CD14-positive monocyte (primary cell): ENCODE results near the gene AGT. TPM values are rescaled to one million over a fixed set of nuclear protein-coding genes. Genes with fewer than 3 reads are reported as not detected.
A peak's percentile ranks its signal among the peaks of the same experiment; 100 is the strongest.

Experiments
- DNase-seq, 3 donors: peaks; one replicate each; pipeline ENCODE4 v3.0.0-alpha.2; 2011 to 2022
- H2AFZ ChIP-seq: 2 replicates; pipeline ENCODE4 v1.6.0; 2012; ENCODE audit warnings: mild to moderate bottlenecking, low read depth, low read length, inconsistent platforms; ENCODE audit not compliant: insufficient read depth, poor library complexity, severe bottlenecking
- H3K27ac ChIP-seq, 2 donors: 1 replicate in 1 of 2; 2 replicates in 1 of 2; pipeline ENCODE4 v1.5.1; 2012 to 2013; ENCODE audit warnings: low read length in 2 of 2, control low read depth in 1 of 2, inconsistent platforms in 1 of 2, low read depth in 1 of 2, mild to moderate bottlenecking in 1 of 2
- H3K27me3 ChIP-seq, 2 donors: one replicate each; pipeline versions ENCODE4 v1.6.0 to v1.6.1; 2011 to 2013; ENCODE audit warnings: low read length in 2 of 2; ENCODE audit not compliant: control insufficient read depth in 2 of 2, insufficient read depth in 2 of 2
- H3K36me3 ChIP-seq, 2 donors: replicated peaks in 1 of 2; 1 replicate in 1 of 2; 2 replicates in 1 of 2; pipeline versions ENCODE4 v1.5.1 to v1.6.1; 2012 to 2013; ENCODE audit warnings: low read length in 2 of 2, control low read depth in 1 of 2, inconsistent platforms in 1 of 2, mild to moderate bottlenecking in 1 of 2; ENCODE audit not compliant: insufficient read depth in 2 of 2, control insufficient read depth in 1 of 2
- H3K4me1 ChIP-seq, 2 donors: 1 replicate in 1 of 2; 2 replicates in 1 of 2; pipeline versions ENCODE4 v1.5.1 to v1.6.1; 2012 to 2013; ENCODE audit warnings: low read length in 2 of 2, control low read depth in 1 of 2, inconsistent platforms in 1 of 2, mild to moderate bottlenecking in 1 of 2, moderate library complexity in 1 of 2; ENCODE audit not compliant: insufficient read depth in 2 of 2, control insufficient read depth in 1 of 2
- H3K4me2 ChIP-seq: replicated peaks from 2 replicates; pipeline ENCODE3; 2012; ENCODE audit warnings: low read length, moderate library complexity, mild to moderate bottlenecking; ENCODE audit not compliant: poor library complexity, severe bottlenecking; ENCODE audit errors: extremely low read depth
- H3K4me3 ChIP-seq, 3 experiments: fragments of 200-600 bp in 1 of 3; sonication (generic) in 1 of 3; replicated peaks in 1 of 3; 1 replicate in 2 of 3; 2 replicates in 1 of 3; pipeline ENCODE4 v1.5.1; 2011 to 2013; ENCODE audit warnings: low read length in 3 of 3, mild to moderate bottlenecking in 3 of 3, control low read depth in 2 of 3, low read depth in 2 of 3, inconsistent platforms in 1 of 3, moderate library complexity in 1 of 3
- H3K79me2 ChIP-seq: 2 replicates; pipeline ENCODE4 v1.6.0; 2012; ENCODE audit warnings: mild to moderate bottlenecking, control low read depth, inconsistent platforms, low read length, moderate library complexity; ENCODE audit not compliant: insufficient read depth
- H3K9ac ChIP-seq: 2 replicates; pipeline ENCODE4 v1.6.0; 2017; ENCODE audit warnings: low read length, mild to moderate bottlenecking; ENCODE audit not compliant: insufficient read depth, poor library complexity, severe bottlenecking
- H3K9me3 ChIP-seq, 2 donors: replicated peaks in 1 of 2; 1 replicate in 1 of 2; 2 replicates in 1 of 2; pipeline versions ENCODE4 v1.5.1 to v1.6.1; 2012 to 2013; ENCODE audit warnings: low read length in 2 of 2, control low read depth in 1 of 2; ENCODE audit not compliant: control insufficient read depth in 1 of 2, insufficient read depth in 1 of 2
- H4K20me1 ChIP-seq: 2 replicates; pipeline ENCODE4 v1.6.0; 2012; ENCODE audit warnings: mild to moderate bottlenecking, low read length, control low read depth, moderate library complexity; ENCODE audit not compliant: insufficient read depth
- H3K27ac Mint-ChIP-seq, 7 donors: one replicate each; pipeline ENCODE4 v1.8.0; 2020; ENCODE audit warnings: mild to moderate bottlenecking in 7 of 7, mixed read lengths in 7 of 7, moderate library complexity in 6 of 7, inconsistent platforms in 2 of 7
- H3K27me3 Mint-ChIP-seq, 3 donors: one replicate each; pipeline ENCODE4 v1.8.0; 2021 to 2022; ENCODE audit warnings: low read depth in 3 of 3, mild to moderate bottlenecking in 3 of 3, mixed read lengths in 3 of 3, moderate library complexity in 3 of 3, inconsistent platforms in 1 of 3
- H3K36me3 Mint-ChIP-seq, 2 donors: one replicate each; pipeline ENCODE4 v1.8.0; 2020; ENCODE audit warnings: mixed read lengths in 2 of 2, inconsistent platforms in 1 of 2, mild to moderate bottlenecking in 1 of 2
- H3K4me1 Mint-ChIP-seq: one replicate; pipeline ENCODE4 v1.8.0; 2020; ENCODE audit warnings: mild to moderate bottlenecking, mixed read lengths
- H3K4me3 Mint-ChIP-seq, 2 donors: one replicate each; pipeline ENCODE4 v1.8.0; 2020; ENCODE audit warnings: mild to moderate bottlenecking in 2 of 2, mixed read lengths in 2 of 2, moderate library complexity in 1 of 2
- H3K9me3 Mint-ChIP-seq, 7 donors: one replicate each; pipeline ENCODE4 v1.8.0; 2020 to 2022; ENCODE audit warnings: mixed read lengths in 7 of 7, mild to moderate bottlenecking in 6 of 7, moderate library complexity in 6 of 7, inconsistent platforms in 2 of 7
- WGBS: methylation state at CpG from one replicate; pipeline ENCODE4 v1.1.5; 2013; ENCODE audit warnings: missing lambda C conversion rate; ENCODE audit not compliant: insufficient coverage; 5-methylcytosine and 5-hydroxymethylcytosine counted together
- intact Hi-C, 2 donors: fragments of 100-400 bp; cut with micrococcal nuclease; formaldehyde crosslinking; loops; one replicate each; pipeline versions ENCODE4 v1.15.0 to v1.15.1; 2023
- polyA plus RNA-seq, 3 donors: library from polyadenylated mRNA; depleted of rRNA in 1 of 3; unstranded in 2 of 3; stranded (reverse) in 1 of 3; fragments of 300-500 nt in 2 of 3; fragments of >200 nt in 1 of 3; fragmentation: Illumina TruSeq in 2 of 3; gene quantifications; 1 replicate in 2 of 3; 2 replicates in 1 of 3; pipeline ENCODE4 v1.2.3, GENCODE V29; 2012 to 2021
- TF ChIP-seq, protein P1 (sequence below): fragments of 200-600 bp; IDR thresholded peaks from one replicate; pipeline ENCODE4 v1.8.0; 2022; ENCODE audit warnings: antibody characterized with exemption, mild to moderate bottlenecking

AGT gene
- polyA plus RNA-seq, 3 donors, result 0.04 TPM; not detected in 2

DNA sequence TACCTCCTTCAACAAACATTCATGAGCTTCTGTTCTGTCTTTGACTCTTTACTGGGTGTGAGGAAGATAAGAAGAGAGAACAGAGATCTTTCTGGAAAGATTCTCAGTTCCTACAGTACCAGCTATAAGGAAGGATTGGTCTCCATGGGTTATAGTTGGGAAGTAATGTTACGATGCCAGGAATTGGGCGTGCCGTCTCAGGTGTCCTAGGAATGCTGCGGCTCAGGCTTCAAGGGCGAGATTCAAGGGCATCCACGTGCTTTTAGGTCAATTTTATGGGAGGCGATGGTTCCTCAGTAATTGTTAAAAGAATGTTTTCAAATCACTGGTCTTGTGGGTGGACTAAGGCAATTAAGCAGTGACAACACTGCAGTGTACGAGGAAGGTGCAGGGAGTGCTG, 44.4 kb downstream of the AGT start:
- 94% methylated on average over 8 of the region's 8 CpGs for WGBS
- no peaks in the 10 kb centered on the region for H4K20me1 ChIP-seq
- TF ChIP-seq, protein P1, sequence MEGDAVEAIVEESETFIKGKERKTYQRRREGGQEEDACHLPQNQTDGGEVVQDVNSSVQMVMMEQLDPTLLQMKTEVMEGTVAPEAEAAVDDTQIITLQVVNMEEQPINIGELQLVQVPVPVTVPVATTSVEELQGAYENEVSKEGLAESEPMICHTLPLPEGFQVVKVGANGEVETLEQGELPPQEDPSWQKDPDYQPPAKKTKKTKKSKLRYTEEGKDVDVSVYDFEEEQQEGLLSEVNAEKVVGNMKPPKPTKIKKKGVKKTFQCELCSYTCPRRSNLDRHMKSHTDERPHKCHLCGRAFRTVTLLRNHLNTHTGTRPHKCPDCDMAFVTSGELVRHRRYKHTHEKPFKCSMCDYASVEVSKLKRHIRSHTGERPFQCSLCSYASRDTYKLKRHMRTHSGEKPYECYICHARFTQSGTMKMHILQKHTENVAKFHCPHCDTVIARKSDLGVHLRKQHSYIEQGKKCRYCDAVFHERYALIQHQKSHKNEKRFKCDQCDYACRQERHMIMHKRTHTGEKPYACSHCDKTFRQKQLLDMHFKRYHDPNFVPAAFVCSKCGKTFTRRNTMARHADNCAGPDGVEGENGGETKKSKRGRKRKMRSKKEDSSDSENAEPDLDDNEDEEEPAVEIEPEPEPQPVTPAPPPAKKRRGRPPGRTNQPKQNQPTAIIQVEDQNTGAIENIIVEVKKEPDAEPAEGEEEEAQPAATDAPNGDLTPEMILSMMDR, result no peak
- H3K36me3 ChIP-seq, result peaks cover 98% of the 10 kb centered on the region in 2 donors
- no peak overlapping the region for H3K4me3 Mint-ChIP-seq
- no peak for DNase-seq
- no peak overlapping the region for H3K4me3 ChIP-seq
- peak overlapping the region in 1 of 7 donors; percentile 2 for H3K27ac Mint-ChIP-seq
- no peak overlapping the region for H3K4me2 ChIP-seq
- no peaks in the 10 kb centered on the region for H3K9me3 ChIP-seq
- H3K36me3 Mint-ChIP-seq, result peaks cover 89 to 92% of the 10 kb centered on the region in 2 donors
- H3K79me2 ChIP-seq, result no peaks in the 10 kb centered on the region
- no peaks in the 10 kb centered on the region for H3K9me3 Mint-ChIP-seq
- intact Hi-C loops, result no loop called here
- no peak overlapping the region for H3K27ac ChIP-seq
- no peak overlapping the region for H2AFZ ChIP-seq
- no peaks in the 10 kb centered on the region for H3K27me3 Mint-ChIP-seq
- no peaks in the 10 kb centered on the region for H3K4me1 ChIP-seq
- H3K4me1 Mint-ChIP-seq, result no peaks in the 10 kb centered on the region
- no peaks in the 10 kb centered on the region for H3K27me3 ChIP-seq
- no peak overlapping the region for H3K9ac ChIP-seq

GRCh38 chr1:230668227-230668626, 45.7 kb downstream of the AGT start:
- TF ChIP-seq, protein P1, result no peak
- no peaks in the 10 kb centered on the region for H3K9me3 Mint-ChIP-seq
- Histone ChIP-seq H3K9me3 (no peaks in the 10 kb centered on the region), H3K4me3 (no peak overlapping the region), H3K27ac (no peak overlapping the region), H2AFZ (no peak overlapping the region), H3K4me2 (no peak overlapping the region), H3K4me1 (no peaks in the 10 kb centered on the region), H3K27me3 (no peaks in the 10 kb centered on the region), H3K79me2 (no peaks in the 10 kb centered on the region), H3K36me3 (peaks cover 98% of the 10 kb centered on the region in 2 donors), H3K9ac (no peak overlapping the region), H4K20me1 (no peaks in the 10 kb centered on the region)
- peaks cover 86 to 88% of the 10 kb centered on the region in 2 donors for H3K36me3 Mint-ChIP-seq
- H3K4me3 Mint-ChIP-seq, result no peak overlapping the region
- H3K27me3 Mint-ChIP-seq, result no peaks in the 10 kb centered on the region
- intact Hi-C loops, result no loop called here
- WGBS, result 97% methylated on average over 3 of the region's 6 CpGs
- H3K27ac Mint-ChIP-seq, result no peak overlapping the region
- DNase-seq, result no peak
- H3K4me1 Mint-ChIP-seq, result no peaks in the 10 kb centered on the region
